ENCODE data around the gene SH3TC2.

SH3TC2 gene

GRCh38 chr5:149060325-149060724, 2.5 kb downstream of the SH3TC2 start:
- DNase-seq (ENCODE audit: low spot score): no peak

DNA sequence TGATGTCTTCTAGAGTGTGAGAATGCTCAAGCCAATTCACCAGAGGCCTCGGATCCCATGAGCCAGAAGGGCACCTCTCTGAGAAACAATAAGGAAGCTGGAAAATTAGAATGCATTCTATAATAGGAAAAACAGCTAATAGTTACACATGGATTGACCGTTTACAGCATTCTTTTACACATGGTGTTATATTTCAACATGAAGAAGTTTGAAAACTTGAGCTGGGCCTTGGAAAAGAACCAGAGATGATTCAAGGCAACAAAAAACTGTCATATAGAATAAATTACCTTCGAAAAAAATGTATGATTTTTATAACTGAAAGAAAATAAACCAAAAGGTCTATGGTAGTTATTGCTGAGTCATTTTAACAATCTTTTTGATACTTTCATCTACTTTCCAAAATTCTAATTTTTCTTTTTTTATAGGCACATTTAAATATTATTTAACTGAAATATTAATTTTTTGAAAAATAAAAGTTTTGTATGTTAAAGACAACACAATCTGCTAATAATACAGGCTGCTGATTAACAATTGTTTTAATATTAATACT, 6.2 kb downstream of the SH3TC2 start:
- DNase-seq (ENCODE audit: low spot score): no peak

DNA sequence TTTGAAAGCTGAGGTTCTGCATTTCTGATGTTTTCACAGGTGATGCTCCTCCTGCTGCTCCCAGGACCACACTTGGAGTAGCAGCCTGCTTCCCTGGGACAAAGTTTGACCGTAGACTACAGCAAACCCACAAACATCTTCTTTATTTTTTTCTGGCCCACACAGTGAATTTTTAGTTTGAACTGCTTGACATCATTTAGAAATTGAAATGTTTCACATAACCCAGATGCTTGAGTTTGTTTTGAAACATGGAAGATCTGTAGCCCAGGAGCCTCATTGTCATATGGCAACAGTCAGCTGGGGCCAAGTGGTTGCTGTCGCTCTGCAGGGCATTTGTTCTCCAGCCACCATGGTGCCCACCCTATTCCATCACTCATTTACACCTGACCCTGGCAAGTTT, 8.4 kb downstream of the SH3TC2 start:
- no peak for DNase-seq (ENCODE audit: low spot score)

- DNase-seq (ENCODE audit: low spot score): no peak
Observed at GRCh38 chr5:149053072-149053695, 9.7 kb downstream of the SH3TC2 start.

GRCh38 chr5:149049371-149049781, 13.5 kb downstream of the SH3TC2 start:
- DNase-seq (ENCODE audit: low spot score): no peak

DNA sequence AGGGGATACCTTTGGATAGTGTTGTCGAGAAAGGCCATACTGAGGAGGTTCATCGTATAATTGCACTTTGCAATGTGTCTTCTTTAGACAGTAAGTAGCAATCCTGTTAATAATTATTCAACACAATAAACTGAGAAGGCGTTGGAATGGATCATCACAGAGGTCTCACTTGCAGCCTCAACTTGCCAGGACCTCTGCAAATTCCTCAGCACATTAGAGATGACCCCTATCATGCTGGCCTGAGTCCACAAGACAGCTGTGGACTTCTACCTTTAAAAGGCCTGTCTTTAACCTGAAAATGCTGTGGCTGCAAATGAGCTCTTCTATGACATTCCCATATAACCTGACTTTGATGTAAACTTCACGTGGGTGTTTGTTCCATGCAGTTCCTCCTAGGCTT, 14.1 kb downstream of the SH3TC2 start:
- DNase-seq (ENCODE audit: low spot score): no peak

DNA sequence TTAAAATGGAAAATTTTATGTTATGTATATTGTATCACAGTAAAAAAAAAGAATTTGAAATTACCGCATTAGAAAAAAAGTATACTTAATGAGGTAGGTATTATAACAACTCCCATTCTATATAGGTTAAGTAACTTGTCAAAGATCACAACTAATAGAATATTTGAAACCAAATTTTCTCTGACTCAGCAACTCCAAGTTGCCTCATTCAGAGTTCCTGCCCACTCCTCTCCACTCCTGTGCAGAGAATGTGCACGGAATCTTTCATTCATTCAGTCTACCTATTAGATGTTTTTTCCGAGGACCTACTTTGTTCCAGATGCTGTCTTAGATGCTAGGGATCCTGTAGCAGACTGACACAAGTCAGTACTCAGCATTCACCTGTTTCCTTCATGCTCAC, 15.4 kb downstream of the SH3TC2 start:
- no peak for DNase-seq (ENCODE audit: low spot score)

DNA sequence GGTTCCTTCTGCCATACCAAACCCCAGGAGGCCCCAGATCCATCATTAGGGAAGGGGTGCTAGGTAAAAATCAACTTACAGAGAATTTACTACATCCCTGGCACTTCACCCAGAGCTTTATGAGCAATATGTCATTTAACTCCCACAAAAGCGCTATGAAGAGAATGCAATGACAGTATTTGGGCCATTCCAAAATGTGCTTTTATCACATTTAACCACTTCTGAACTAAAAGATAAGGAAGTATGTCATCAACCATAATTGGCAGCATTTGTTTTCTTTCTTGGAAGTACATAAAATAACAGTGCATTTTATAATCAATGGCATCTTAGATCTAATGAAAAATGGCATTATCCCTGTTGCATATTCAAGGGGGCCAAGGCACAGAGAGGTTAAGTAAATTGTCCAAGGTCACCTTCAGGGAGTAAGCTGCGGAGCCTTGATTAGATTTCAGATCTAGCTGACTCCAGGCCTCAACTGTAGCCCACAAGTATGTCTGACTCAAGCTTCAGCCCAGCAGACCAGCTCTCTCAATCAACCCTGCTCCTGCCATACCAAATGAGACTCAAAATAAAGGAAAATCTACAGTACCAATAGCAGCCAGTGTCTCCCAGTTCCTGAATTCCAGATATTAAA, 16.5 kb downstream of the SH3TC2 start:
- no peak for DNase-seq (ENCODE audit: low spot score)

DNA sequence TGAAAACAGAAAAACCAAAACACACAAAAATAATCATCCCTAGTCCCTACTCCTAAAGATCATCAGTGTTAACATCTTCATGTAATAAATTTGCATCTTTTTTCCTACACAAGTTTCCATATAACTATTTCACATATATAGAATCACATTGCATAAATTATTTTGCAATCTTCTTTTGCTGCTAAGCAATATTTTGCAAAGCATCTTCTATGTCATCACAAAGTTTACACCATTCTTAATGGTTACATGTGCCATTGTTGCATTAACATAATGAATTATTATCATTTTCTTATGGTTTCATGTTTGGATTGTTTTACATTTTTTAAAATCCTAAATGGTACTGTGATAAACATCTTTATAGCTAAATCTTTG, 17.8 kb downstream of the SH3TC2 start:
- DNase-seq (ENCODE audit: low spot score): no peak

DNA sequence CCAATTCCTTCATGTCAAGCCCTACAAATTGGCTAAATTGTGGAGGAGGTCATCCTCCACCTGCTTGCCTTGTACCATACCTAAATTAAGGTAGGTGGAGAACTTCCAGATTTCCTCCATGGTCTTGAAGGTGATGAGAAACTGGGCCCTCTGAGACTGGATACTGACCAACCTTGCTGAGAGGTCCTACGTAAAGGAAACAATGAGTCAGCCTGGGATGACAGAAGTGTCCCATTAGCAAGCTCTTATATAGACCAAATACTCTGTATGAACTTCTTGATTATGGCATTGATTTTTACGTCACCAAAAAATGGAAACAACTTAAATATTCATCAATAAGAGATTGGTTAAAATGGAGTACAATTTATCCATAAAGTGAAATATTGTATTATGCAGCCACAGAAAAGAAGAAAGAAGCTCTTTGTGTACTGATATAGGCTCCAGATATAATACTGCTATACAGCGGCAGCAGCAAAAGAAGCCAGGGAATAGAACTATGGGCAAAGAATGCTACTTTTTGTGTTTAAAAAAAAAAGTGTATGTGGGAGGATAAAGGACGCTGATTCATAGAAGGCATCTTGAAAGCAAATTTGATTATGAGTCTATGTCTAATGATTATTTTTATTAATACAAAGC, 18.3 kb downstream of the SH3TC2 start:
- no peak for DNase-seq (ENCODE audit: low spot score)

GRCh38 chr5:149043641-149044040, 19.2 kb downstream of the SH3TC2 start:
- DNase-seq (ENCODE audit: low spot score): no peak

- no peak for DNase-seq (ENCODE audit: low spot score)
Observed at GRCh38 chr5:149042865-149043264, 20.0 kb downstream of the SH3TC2 start.

- DNase-seq (ENCODE audit: low spot score): no peak
Observed at GRCh38 chr5:149041242-149041641, 21.6 kb downstream of the SH3TC2 start.

DNA sequence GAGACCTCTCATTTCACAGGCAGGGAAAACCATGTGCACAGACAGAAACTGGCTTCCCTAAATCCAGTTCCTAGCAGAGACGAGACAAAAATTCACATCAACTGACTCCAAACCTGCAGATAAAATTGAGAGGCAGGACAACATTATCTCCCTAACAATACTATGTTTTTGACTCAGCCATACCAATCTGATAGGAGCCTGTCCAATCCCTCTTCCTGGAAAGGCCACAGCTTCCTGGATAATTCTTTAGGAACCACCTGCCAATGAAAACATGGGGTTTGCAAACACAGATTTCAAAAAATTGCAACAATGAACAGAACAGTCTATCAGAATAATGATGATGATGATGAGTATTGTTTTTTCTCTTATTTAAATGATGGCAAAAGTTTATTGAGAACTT, 22.4 kb downstream of the SH3TC2 start:
- DNase-seq (ENCODE audit: low spot score): no peak

GRCh38 chr5:149039506-149039905, 23.4 kb downstream of the SH3TC2 start:
- DNase-seq (ENCODE audit: low spot score): no peak

DNA sequence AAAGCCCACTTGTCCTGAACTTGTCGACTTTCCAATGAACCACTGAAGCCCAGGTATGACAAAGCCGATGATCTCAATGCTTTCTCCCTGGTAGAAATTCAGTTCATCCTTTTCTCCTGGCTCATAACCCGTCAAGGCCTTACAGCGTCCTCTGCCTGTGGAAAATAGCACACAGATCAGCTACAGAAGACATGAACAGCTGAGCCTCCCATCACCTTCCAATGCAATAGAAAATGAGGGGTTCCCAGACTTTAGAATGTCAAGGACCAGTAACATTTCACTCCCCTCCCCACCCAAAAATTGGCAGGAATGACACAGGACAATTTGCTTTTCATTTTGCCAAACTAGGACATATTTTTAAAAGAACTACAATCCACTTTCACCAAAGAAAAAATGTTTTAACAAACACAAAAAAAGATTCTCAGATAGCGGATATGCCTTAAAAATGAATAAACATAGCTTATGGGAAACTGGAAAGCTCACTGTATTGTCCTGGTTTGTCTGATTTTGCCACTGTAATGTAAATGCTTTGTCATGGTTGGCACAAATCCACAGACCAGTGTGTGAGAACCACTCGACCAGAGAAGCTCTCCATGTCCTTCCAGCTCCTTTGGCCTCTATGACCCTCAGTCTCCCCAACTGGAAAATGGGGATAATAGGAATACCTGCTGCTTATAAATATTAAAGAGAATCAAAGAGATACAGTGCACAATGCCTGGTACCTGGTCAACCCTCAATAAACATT, 24.4 kb downstream of the SH3TC2 start:
- no peak for DNase-seq (ENCODE audit: low spot score)

- DNase-seq (ENCODE audit: low spot score): no peak
Observed at GRCh38 chr5:149037817-149038216, 25.0 kb downstream of the SH3TC2 start.

GRCh38 chr5:149036970-149037369, 25.9 kb downstream of the SH3TC2 start:
- DNase-seq (ENCODE audit: low spot score): no peak

DNA sequence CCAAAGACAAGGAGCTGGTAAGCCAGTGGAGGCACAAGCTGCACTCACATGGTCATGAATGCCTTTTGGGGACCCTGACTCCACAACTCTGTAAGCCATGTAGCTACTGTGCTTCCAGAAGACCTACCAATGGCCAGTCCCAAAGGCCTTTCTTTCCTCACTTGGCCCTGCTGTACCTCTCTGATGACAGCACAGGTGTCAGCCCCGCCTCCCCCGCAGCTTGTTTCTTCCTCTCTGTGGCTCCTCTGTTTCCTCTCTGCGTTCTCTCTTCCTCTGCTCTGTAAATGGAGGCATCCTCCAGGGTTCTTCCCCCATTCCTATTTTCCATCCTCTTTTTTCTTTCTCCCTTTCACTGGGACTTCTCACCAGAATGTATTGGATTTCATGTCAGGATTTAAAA, 26.7 kb downstream of the SH3TC2 start:
- DNase-seq (ENCODE audit: low spot score): no peak

DNA sequence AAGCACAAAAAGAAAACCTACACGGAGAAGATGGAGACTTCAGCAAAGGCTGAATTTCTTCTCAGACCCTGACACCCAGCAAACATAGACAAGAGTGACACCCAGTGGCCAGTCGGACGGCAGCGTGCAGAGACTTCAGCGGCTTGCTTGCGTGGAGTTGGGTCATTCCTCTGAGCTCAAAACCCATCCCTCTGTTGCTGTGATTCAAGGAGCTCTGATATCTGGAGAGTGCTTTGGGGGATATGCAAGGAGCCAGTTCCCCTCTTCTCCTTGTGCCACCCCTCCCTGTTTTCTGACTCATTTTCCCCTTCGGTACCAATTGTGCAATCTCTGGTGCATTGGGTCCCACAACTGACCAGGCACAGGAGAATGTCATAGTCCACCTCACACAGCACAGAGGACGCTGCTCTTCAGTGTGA, 27.5 kb downstream of the SH3TC2 start:
- DNase-seq (ENCODE audit: low spot score): peak; percentile 76

DNA sequence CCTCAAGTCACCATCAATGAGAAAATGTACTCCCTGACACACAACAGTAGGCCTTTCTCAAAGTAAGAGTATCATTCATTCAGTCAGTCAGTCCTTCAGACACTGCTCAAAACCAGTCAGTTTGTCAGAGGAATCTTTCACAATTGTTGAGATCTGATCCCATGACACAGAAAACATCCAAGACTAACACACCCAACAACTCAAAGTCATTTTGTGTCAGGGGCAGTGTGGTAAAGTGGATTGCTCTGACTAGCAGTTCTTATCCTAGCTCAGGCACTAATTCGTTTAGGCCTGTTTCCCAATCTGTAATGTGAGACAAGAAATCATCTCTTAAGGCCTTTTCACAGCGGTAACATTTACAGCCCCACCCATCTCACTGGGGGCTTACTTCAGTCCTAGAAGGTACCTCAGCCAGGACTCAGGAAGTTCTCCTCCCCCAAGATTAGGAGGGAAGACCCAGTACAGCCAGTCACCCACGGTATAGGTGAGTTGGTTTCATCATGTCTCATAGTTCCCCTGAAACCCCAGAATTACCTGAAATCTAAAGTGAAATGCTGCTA, 31.9 kb downstream of the SH3TC2 start:
- DNase-seq (ENCODE audit: low spot score): no peak

DNA sequence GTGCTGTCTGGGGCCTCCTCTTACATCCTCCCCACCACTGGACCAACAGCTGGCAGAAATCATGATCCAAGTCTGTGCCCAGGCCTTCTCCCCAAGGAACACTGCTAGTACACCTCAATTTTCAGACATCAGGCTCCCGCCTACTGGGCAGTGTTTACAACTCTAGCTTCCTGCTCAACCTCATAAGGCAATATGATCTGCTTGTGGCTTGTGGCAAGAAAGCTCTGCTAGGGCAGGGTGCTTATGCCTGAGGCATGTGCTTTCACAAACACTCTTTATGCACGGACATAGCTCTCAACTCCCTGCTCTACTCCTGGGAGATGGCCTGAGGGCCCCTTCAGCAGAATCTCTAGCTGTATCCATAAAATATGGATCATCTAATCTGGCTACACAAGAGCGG, 32.5 kb downstream of the SH3TC2 start:
- no peak for DNase-seq (ENCODE audit: low spot score)
